IMR-90 (cell line): ENCODE data around the gene ST3GAL5. TPM values are rescaled to one million over a fixed set of nuclear protein-coding genes. Genes with fewer than 3 reads are reported as not detected.

Experiments used
- ATAC-seq: fragments of 200-7000 bp; cut with Tn5 transposase; 2 replicates; pipeline ENCODE4 v1.9.1; 2020; ENCODE audit warnings: low read depth, mild to moderate bottlenecking, moderate library complexity
- BruUV-seq: library from RNA; stranded (reverse); fragments of 400-500 nt; replicated peaks from 2 replicates; lab custom pipeline; 2021; lab: Mats Ljungman, UMichigan
- CTCF ChIA-PET: fragments of 300-600 bp; formaldehyde crosslinking; extraction: SDS; loops from one replicate; lab custom pipeline; 2021; ENCODE audit warnings: antibody characterized with exemption; lab: Yijun Ruan, JAX
- POLR2A ChIA-PET: fragments of 300-600 bp; sonication (Branson Sonifier 250); formaldehyde crosslinking; loops from one replicate; lab custom pipeline; 2022; ENCODE audit warnings: antibody characterized with exemption; ENCODE audit not compliant: unreplicated experiment; lab: Charles Lee
- DNase-seq: peaks from one replicate; pipeline ENCODE4 v3.0.0; 2013
- H2AFZ ChIP-seq: replicated peaks from 2 replicates; pipeline ENCODE3; 2013; ENCODE audit warnings: low read length, mild to moderate bottlenecking; ENCODE audit not compliant: poor library complexity
- H2AK5ac ChIP-seq: 2 replicates; pipeline ENCODE4 v1.6.1; 2013; ENCODE audit warnings: low read depth, low read length, inconsistent platforms
- H2AK9ac ChIP-seq: replicated peaks from 2 replicates; pipeline ENCODE3; 2013; ENCODE audit warnings: mild to moderate bottlenecking, low read depth, low read length, moderate library complexity; ENCODE audit not compliant: poor library complexity
- H2BK120ac ChIP-seq: 2 replicates; pipeline ENCODE4 v1.6.1; 2013; ENCODE audit warnings: low read depth, low read length, inconsistent platforms
- H2BK15ac ChIP-seq: 3 replicates; pipeline ENCODE4 v1.6.1; 2013; ENCODE audit warnings: low read depth, low read length, inconsistent platforms
- H2BK20ac ChIP-seq: 2 replicates; pipeline ENCODE4 v1.6.1; 2013; ENCODE audit warnings: low read depth, mild to moderate bottlenecking, inconsistent platforms, low read length, moderate library complexity
- H2BK5ac ChIP-seq: 2 replicates; pipeline ENCODE4 v1.6.1; 2013; ENCODE audit warnings: mild to moderate bottlenecking, low read depth, low read length, inconsistent platforms; ENCODE audit not compliant: poor library complexity, severe bottlenecking
- H3K14ac ChIP-seq: replicated peaks from 2 replicates; pipeline ENCODE4 v1.6.1; 2013; ENCODE audit warnings: low read depth, low read length, inconsistent platforms
- H3K18ac ChIP-seq: 2 replicates; pipeline ENCODE4 v1.6.1; 2013; ENCODE audit warnings: low read depth, low read length, control low read depth
- H3K23ac ChIP-seq: 2 replicates; pipeline ENCODE4 v1.6.1; 2013; ENCODE audit warnings: low read depth, low read length, inconsistent platforms
- H3K27ac ChIP-seq: 2 replicates; pipeline ENCODE4 v1.5.1; 2013; ENCODE audit warnings: mild to moderate bottlenecking, control low read depth, low read length; ENCODE audit not compliant: insufficient read depth
- H3K27me3 ChIP-seq: 2 replicates; pipeline ENCODE4 v1.6.1; 2013; ENCODE audit warnings: low read length; ENCODE audit not compliant: control insufficient read depth, insufficient read depth
- H3K36me3 ChIP-seq: 2 replicates; pipeline ENCODE4 v1.6.1; 2013; ENCODE audit warnings: low read length, mixed read lengths; ENCODE audit not compliant: control insufficient read depth, insufficient read depth
- H3K4ac ChIP-seq: 2 replicates; pipeline ENCODE4 v1.6.1; 2013; ENCODE audit warnings: low read depth, low read length, inconsistent platforms
- H3K4me1 ChIP-seq: 2 replicates; pipeline ENCODE4 v1.6.1; 2013; ENCODE audit warnings: low read length, mixed read lengths; ENCODE audit not compliant: control insufficient read depth, insufficient read depth
- H3K4me2 ChIP-seq: 2 replicates; pipeline ENCODE4 v1.6.1; 2013; ENCODE audit warnings: low read depth, mild to moderate bottlenecking, control low read depth, low read length, moderate library complexity
- H3K4me3 ChIP-seq: 2 replicates; pipeline ENCODE4 v1.5.1; 2013; ENCODE audit warnings: low read depth, mild to moderate bottlenecking, control low read depth, low read length, moderate library complexity; ENCODE audit not compliant: insufficient read depth
- H3K56ac ChIP-seq: 2 replicates; pipeline ENCODE4 v1.6.1; 2013; ENCODE audit warnings: low read length, inconsistent platforms; ENCODE audit not compliant: insufficient read depth; ENCODE audit errors: extremely low read depth
- H3K79me1 ChIP-seq, 2 experiments: 2 replicates each; pipeline ENCODE4 v1.6.1; 2013; ENCODE audit warnings: low read length in 2 of 2, inconsistent platforms in 1 of 2, low read depth in 1 of 2
- H3K9ac ChIP-seq: 2 replicates; pipeline ENCODE4 v1.6.1; 2013; ENCODE audit warnings: low read depth, low read length, control low read depth
- H3K9me1 ChIP-seq: 2 replicates; pipeline ENCODE4 v1.6.1; 2013; ENCODE audit warnings: low read length, inconsistent platforms; ENCODE audit not compliant: insufficient read depth
- H3K9me3 ChIP-seq: 2 replicates; pipeline ENCODE4 v1.6.1; 2013; ENCODE audit warnings: low read length; ENCODE audit not compliant: control insufficient read depth, insufficient read depth
- H4K20me1 ChIP-seq: 2 replicates; pipeline ENCODE4 v1.6.1; 2013; ENCODE audit warnings: low read length, inconsistent platforms; ENCODE audit not compliant: insufficient read depth
- H4K5ac ChIP-seq: 2 replicates; pipeline ENCODE4 v1.6.1; 2013; ENCODE audit warnings: mild to moderate bottlenecking, low read depth, low read length, control low read depth
- H4K8ac ChIP-seq, 2 experiments: 2 replicates each; pipeline ENCODE4 v1.6.1; 2013; ENCODE audit warnings: low read depth in 2 of 2, low read length in 2 of 2, control low read depth in 1 of 2, inconsistent platforms in 1 of 2
- H4K91ac ChIP-seq: 2 replicates; pipeline ENCODE4 v1.6.1; 2013; ENCODE audit warnings: low read depth, low read length, inconsistent platforms; ENCODE audit not compliant: insufficient read depth
- MAFK ChIP-seq: IDR thresholded peaks from 2 replicates; pipeline ENCODE4 v1.6.1; 2012; ENCODE audit warnings: low read depth, low read length, improper control_type of control experiment
- MAZ ChIP-seq: IDR thresholded peaks from 2 replicates; pipeline ENCODE4 v1.6.1; 2012; ENCODE audit warnings: low read depth, mild to moderate bottlenecking, low read length, improper control_type of control experiment, moderate library complexity, borderline replicate concordance
- RFX5 ChIP-seq: IDR thresholded peaks from 2 replicates; pipeline ENCODE4 v1.8.0; 2012; ENCODE audit warnings: low read depth, mild to moderate bottlenecking, low read length, moderate library complexity
- USF2 ChIP-seq: fragments of 150-350 bp; IDR thresholded peaks from 2 replicates; pipeline ENCODE4 v1.6.1; 2017; ENCODE audit warnings: mild to moderate bottlenecking, antibody characterized with exemption, low read length, low read depth
- WGBS, 2 experiments: methylation state at CpG; one replicate each; pipeline versions ENCODE4 v1.1.5 to v1.1.7; 2013; ENCODE audit warnings: missing lambda C conversion rate in 2 of 2; ENCODE audit not compliant: insufficient read length in 1 of 2; ENCODE audit errors: extremely low coverage in 2 of 2; 5-methylcytosine and 5-hydroxymethylcytosine counted together
- dilution Hi-C: fragments of 300-500 bp; cut with HindIII; formaldehyde crosslinking; loops from one replicate; pipeline ENCODE4 v1.14.3; 2018; ENCODE audit warnings: low sequenced_read_pairs; ENCODE audit not compliant: unreplicated experiment
- in situ Hi-C: fragments of 300-500 bp; cut with MboI; formaldehyde crosslinking; loops from 3 replicates; pipeline ENCODE4 v1.14.3; 2019; ENCODE audit warnings: low sequenced_read_pairs, inconsistent platforms, mixed read lengths
- intact Hi-C: fragments of 100-400 bp; cut with micrococcal nuclease; formaldehyde crosslinking; loops from 2 replicates; pipeline ENCODE4 v1.10.0; 2022
- polyA plus RNA-seq, 3 experiments: library from polyadenylated mRNA; depleted of rRNA; stranded (reverse); fragments of >200 nt; gene quantifications; 2 replicates each; pipeline ENCODE4 v1.2.3, GENCODE V29; 2012; ENCODE audit warnings: low replicate concordance in 1 of 3
- total RNA-seq: library from RNA; depleted of rRNA; stranded (reverse); fragments of >200 nt; gene quantifications from 2 replicates; pipeline ENCODE4 v1.2.3, GENCODE V29; 2012

ST3GAL5 gene
- total and polyA plus RNA-seq, 2 of the 4 experiments (the other 2 are of a cell fraction), result 16.8 to 21.0 TPM

GRCh38 chr2:85892216-85892944 lies 3.6 kb upstream of the ST3GAL5 start (continued):
- TF ChIP-seq RFX5, result no peak
- TF ChIP-seq MAFK, result no peak

GRCh38 chr2:85890522-85891176 lies 1.9 kb upstream of the ST3GAL5 start:
- Histone ChIP-seq H3K4me3 (no peak overlapping the region), H4K5ac (no peak overlapping the region; the same call in 1 of the 2 replicates), H4K8ac (no peak overlapping the region), H3K4ac (no peak overlapping the region; the same call in 1 of the 2 replicates), H2BK120ac (no peak overlapping the region), H2AK5ac (no peak overlapping the region), H3K18ac (no peak overlapping the region; the same call in 1 of the 2 replicates), H2BK20ac (no peak overlapping the region), H3K14ac (no peak overlapping the region; the same call in 1 of the 2 replicates), H3K9me3 (no peaks in the 10 kb centered on the region), H3K4me1 (peaks cover 15% of the 10 kb centered on the region), H3K9ac (no peak overlapping the region), H2BK5ac (no peak overlapping the region), H3K4me2 (no peak overlapping the region), H2AK9ac (no peak overlapping the region), H3K56ac (no peak overlapping the region), H3K9me1 (peaks cover 9% of the 10 kb centered on the region; the same call in 1 of the 2 replicates), H2AFZ (no peak overlapping the region), H4K20me1 (0 out of 2 replicates have a peak, but pooled peaks cover 5% of the 10 kb centered on the region), H3K36me3 (no peaks in the 10 kb centered on the region), H3K79me1 (peaks cover 0 to 11% of the 10 kb centered on the region in 2 experiments; a peak in 1 of 4 replicates), H2BK15ac (no peak overlapping the region), H3K23ac (peak overlapping the region; percentile 8; the same call in 1 of the 2 replicates), H4K91ac (no peak overlapping the region), H3K27ac (no peak overlapping the region), H3K27me3 (no peaks in the 10 kb centered on the region)
- DNase-seq (no peak), ATAC-seq (no peak)
- intact Hi-C loops, result loop anchor here (5.0 kb wide), 1 partner anchor 132 kb away; no protein-coding TSS in a partner anchor
- BruUV-seq, result no TSS peak
- dilution Hi-C loops, result no loop called here
- ChIA-PET POLR2A (no interaction called here), CTCF (no interaction called here)
- in situ Hi-C loops, result no loop called here
- TF ChIP-seq USF2 (no peak), MAZ (no peak)
- WGBS, 2 experiments, result 88% methylated on average over 1 of the region's 5 CpGs; no CpG with 5 or more reads in 1 of the 2 experiments
